ENCODE data around the gene PLOD2. TPM values are rescaled to one million over a fixed set of nuclear protein-coding genes. Genes with fewer than 3 reads are reported as not detected.

PLOD2 gene
- total RNA-seq, 1 donor from 2014 or later = 117 TPM

DNA sequence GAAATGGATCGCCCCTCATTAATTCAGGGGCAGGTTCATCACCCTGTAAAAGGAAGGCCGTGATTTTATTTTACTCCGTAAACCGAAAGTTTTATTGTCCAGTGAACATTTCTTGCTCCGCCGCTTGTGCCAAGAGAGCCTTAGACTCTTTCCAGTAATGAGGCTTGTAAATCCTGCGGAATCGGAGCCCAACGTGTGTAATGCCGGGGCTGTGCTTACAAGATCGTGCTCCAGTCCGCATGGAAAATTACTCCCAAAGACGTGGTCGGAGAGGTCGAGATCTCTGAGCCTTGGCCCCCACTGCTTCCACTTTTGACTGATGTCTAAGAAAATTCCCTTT, 649 bp upstream of the PLOD2 start:
- Mint-ChIP-seq H3K36me3 (ENCODE audit: low read depth, unreplicated experiment) (no peaks in the 10 kb centered on the region), H3K27ac (ENCODE audit: unreplicated experiment) (peak overlapping the region; percentile 89), H3K4me1 (ENCODE audit: low read depth, unreplicated experiment) (peaks cover 33% of the 10 kb centered on the region), H3K9me3 (ENCODE audit: unreplicated experiment) (no peaks in the 10 kb centered on the region), H3K27me3 (ENCODE audit: low read depth, unreplicated experiment) (no peaks in the 10 kb centered on the region), H3K4me3 (ENCODE audit: unreplicated experiment) (peak overlapping the region; percentile 82)
- Histone ChIP-seq H3K36me3 (ENCODE audit: insufficient read depth, low read length) (no peaks in the 10 kb centered on the region), H3K9me3 (ENCODE audit: insufficient read depth, low read depth, low read length) (no peaks in the 10 kb centered on the region), H4K20me1 (ENCODE audit: insufficient read depth, low read length) (peaks cover 35% of the 10 kb centered on the region), H3K27ac (ENCODE audit: low read depth, low read length) (peak overlapping the region; percentile 87), H3K4me2 (ENCODE audit: low read length) (peak overlapping the region; percentile 94), H3K4me3 (ENCODE audit: insufficient read depth, low read depth, low read length) (peak overlapping the region; percentile 98), H3K79me2 (ENCODE audit: insufficient read depth, low read length) (peaks cover 57% of the 10 kb centered on the region), H3K4me1 (ENCODE audit: insufficient read depth, low read length) (peaks cover 50% of the 10 kb centered on the region), H3K9ac (ENCODE audit: low read length) (peak overlapping the region; percentile 93), H3K27me3 (ENCODE audit: insufficient read depth, low read length) (no peaks in the 10 kb centered on the region), H2AFZ (ENCODE audit: low read depth, low read length) (peak overlapping the region; percentile 54)
- no peak for TF ChIP-seq EZH2 (IDR thresholded peaks at IDR 0.05; ENCODE audit: insufficient read depth, low read length)
- TF ChIP-seq, protein P1, sequence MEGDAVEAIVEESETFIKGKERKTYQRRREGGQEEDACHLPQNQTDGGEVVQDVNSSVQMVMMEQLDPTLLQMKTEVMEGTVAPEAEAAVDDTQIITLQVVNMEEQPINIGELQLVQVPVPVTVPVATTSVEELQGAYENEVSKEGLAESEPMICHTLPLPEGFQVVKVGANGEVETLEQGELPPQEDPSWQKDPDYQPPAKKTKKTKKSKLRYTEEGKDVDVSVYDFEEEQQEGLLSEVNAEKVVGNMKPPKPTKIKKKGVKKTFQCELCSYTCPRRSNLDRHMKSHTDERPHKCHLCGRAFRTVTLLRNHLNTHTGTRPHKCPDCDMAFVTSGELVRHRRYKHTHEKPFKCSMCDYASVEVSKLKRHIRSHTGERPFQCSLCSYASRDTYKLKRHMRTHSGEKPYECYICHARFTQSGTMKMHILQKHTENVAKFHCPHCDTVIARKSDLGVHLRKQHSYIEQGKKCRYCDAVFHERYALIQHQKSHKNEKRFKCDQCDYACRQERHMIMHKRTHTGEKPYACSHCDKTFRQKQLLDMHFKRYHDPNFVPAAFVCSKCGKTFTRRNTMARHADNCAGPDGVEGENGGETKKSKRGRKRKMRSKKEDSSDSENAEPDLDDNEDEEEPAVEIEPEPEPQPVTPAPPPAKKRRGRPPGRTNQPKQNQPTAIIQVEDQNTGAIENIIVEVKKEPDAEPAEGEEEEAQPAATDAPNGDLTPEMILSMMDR (IDR thresholded peaks at IDR 0.05; ENCODE audit: insufficient read depth, low read depth, low read length) = no peak
- FAIRE-seq = peak; percentile 43
- peak; percentile 59 for DNase-seq (ENCODE audit: low read depth)

DNA sequence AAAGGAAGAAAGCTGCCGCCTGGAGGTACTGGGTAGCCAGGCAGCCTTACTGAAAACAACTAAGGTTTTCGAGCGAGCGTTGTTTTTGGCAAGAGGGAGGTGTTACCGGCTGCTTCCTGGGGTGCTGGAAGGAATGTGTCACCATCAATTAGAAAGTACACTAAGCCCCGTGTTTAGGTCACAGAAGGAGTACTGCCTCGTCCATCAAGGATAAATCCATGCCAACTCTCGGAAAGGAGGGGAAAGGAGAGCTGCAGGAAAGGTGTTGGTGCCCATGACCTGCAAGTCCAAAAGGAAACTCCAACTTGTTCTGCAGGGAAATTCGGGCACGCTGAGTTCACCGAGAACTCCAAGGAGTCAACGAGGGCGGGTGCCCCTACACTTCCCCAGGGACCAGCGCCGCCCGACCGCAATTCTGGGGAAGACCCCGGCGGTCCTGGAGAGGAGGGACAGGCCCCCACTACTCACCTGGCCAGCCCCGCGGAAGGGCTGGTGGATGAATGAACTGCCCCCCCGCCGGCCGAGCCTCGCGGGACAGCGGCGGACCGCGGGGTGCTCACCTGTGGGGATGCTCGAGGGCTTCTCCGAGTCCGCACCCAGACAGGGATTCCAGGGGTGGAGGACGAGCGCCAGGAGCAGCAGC, 542 bp downstream of the PLOD2 start:
- Histone ChIP-seq H3K36me3 (ENCODE audit: insufficient read depth, low read length) (no peaks in the 10 kb centered on the region), H3K9ac (ENCODE audit: low read length) (peak overlapping the region; percentile 93), H3K27ac (ENCODE audit: low read depth, low read length) (peak overlapping the region; percentile 87), H3K4me1 (ENCODE audit: insufficient read depth, low read length) (peaks cover 43% of the 10 kb centered on the region), H3K27me3 (ENCODE audit: insufficient read depth, low read length) (no peaks in the 10 kb centered on the region), H4K20me1 (ENCODE audit: insufficient read depth, low read length) (peaks cover 47% of the 10 kb centered on the region), H3K79me2 (ENCODE audit: insufficient read depth, low read length) (peaks cover 68% of the 10 kb centered on the region), H3K9me3 (ENCODE audit: insufficient read depth, low read depth, low read length) (no peaks in the 10 kb centered on the region), H3K4me3 (ENCODE audit: insufficient read depth, low read depth, low read length) (peak overlapping the region; percentile 98), H2AFZ (ENCODE audit: low read depth, low read length) (peak overlapping the region; percentile 54), H3K4me2 (ENCODE audit: low read length) (peak overlapping the region; percentile 94)
- H3K36me3 Mint-ChIP-seq (ENCODE audit: low read depth, unreplicated experiment) = no peaks in the 10 kb centered on the region
- no peaks in the 10 kb centered on the region for H3K27me3 Mint-ChIP-seq (ENCODE audit: low read depth, unreplicated experiment)
- peak overlapping the region; percentile 94 for H3K27ac Mint-ChIP-seq (ENCODE audit: unreplicated experiment)
- DNase-seq (ENCODE audit: low read depth) = peak; percentile 81
- peak; percentile 81 for FAIRE-seq
- TF ChIP-seq EZH2 (IDR thresholded peaks at IDR 0.05; ENCODE audit: insufficient read depth, low read length) = no peak
- TF ChIP-seq, protein P1 (IDR thresholded peaks at IDR 0.05; ENCODE audit: insufficient read depth, low read depth, low read length) = peak; percentile 46
- peak overlapping the region; percentile 98 for H3K4me3 Mint-ChIP-seq (ENCODE audit: unreplicated experiment)
- H3K9me3 Mint-ChIP-seq (ENCODE audit: unreplicated experiment) = no peaks in the 10 kb centered on the region
- H3K4me1 Mint-ChIP-seq (ENCODE audit: low read depth, unreplicated experiment) = peaks cover 30% of the 10 kb centered on the region

Data from astrocyte (in vitro differentiated cells and primary cell).